Stimulated activated naive CD4-positive, alpha-beta T cell treated with Interleukin-2 at 50 U/mL for 16 hours (primary cell): ENCODE results near the gene CPNE5.

ENCODE experiments used
- DNase-seq: peaks from one replicate; lab custom pipeline; 2025; lab: John Stamatoyannopoulos, UW

The CPNE5 gene

DNA sequence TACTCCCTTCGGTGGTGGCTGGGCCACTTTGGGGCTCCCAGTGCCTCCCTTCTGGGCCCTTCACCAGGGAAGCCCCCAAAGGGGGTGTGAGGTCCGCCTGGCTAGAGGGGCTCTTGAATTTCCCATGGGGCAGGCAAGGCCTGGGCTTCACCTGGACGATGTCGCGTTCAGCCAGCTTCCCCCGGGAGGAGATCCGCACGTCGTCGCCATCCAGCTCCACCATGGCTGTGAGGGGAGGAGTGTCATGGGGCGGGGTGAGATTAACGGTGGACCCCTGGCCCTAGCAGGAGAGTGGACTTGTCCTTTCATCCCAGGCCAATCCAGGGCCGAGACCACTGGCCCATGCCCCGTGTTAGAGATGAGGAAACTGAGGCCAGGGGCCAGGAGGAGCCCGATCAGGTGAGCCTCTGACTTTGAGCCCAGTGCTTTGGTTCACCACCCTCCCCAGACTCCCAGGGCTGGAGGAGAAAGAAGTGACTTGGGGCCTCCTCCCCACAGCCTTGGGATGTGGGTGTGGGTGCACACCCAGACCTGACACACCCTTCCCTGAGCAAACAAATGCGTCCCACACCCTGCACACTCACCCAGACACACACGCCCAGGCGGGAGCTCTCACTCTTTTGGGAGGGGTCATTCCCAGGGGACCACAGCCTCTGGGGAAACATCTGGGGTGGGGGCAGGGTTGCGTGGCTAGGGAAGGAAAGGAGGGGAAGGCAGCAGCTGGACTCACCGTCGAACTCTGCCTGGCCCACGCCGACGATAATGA, 95.5 kb downstream of the CPNE5 start:
- DNase-seq = no peak

DNA sequence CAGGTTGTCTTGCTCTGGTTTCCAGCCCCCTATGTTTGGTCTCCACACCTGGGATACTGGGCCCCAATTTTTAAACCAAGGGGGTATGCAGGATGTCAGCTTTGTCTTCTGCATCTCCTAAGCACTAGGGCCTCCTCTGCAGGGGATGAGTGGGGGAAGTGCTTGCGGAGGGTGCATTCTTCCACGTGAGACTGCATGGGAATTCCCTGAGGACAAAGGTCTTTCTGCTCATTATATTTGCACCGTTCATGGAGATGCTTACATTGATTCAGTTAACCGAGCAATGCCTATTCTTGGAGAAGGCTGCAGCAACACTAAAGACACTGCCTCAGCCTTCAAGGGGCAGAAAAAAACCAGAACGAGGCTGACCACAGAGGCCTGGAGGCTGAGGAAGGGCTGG, 96.2 kb downstream of the CPNE5 start:
- no peak for DNase-seq

DNA sequence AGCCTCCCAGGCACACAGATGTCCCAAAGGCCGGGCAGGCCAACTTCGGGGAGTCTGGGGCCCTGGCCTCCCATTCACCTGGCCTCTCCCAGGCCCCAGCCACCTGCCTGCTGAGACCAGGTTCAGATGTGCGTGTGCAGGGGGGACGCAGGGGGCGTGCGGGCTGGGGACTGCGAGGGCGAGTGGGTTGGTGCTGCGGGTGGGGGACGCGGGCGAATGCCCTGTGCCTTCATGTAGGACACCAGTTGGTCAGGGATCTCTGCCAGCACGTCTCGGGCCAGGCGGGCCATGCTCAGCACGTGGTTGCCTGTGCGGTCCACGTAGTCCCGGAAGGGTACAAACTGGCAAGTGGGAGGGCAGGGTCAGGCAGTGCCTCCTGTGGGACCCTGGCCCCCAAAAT, 97.1 kb downstream of the CPNE5 start:
- no peak for DNase-seq

- no peak for DNase-seq
Measured at GRCh38 chr6:36740818-36741179, 98.4 kb downstream of the CPNE5 start.

- no peak for DNase-seq
Measured at GRCh38 chr6:36739947-36740817, 99.1 kb downstream of the CPNE5 start.

DNA sequence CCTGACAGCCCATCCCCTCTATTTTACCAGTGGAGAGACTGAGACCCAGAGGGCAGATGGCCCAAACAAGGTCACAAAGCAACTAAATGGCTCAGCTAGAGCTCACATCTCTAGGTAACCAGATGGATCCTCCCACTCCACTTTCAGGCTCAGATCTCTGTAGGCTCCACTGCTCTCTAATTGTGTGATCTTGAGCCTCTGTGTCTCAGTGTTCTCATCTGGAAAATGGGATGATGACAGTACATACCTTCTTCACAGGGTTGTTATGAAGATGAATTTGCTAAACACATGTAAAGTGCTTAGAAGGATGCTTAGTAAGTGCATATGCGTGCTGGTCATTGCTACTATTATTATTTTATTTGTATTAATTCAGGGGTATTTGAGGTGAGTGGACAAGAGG, 101.1 kb downstream of the CPNE5 start:
- no peak for DNase-seq

DNA sequence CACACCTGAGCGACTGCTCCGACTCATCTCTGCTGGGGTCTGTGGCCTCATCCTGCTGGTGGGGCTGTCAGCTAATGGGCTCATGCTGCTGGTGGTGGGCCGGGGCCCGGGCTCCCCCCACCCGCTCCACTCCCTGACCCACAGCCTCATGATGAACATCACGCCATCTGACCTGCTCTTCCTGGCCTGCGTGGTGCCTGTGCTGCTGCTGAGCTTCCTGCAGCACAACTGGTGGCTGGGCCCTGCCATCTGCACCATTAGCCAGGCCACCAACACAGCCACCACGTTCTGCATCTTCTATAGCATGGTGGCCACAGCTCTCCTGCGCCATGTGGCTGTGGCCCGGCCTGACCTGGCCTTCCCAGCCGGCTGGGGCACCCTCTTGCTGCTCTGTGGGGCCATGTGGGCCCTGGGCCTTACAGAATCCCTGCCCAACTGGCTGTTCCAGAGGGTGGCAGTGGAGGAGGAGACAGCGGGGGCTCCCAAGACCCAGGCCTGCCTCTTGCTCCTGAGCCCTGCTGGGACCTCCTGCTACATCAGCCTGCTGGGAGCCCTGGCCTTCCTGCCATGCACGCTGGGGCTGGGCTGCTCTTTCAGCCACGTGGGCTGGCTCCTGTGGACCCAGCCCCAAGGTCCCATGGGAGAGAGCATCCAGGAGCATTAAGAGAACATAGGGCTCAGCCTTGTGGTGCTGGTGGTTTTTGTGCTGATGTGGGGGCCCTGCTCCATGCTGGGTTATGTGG, 102.0 kb downstream of the CPNE5 start:
- DNase-seq = no peak

DNA sequence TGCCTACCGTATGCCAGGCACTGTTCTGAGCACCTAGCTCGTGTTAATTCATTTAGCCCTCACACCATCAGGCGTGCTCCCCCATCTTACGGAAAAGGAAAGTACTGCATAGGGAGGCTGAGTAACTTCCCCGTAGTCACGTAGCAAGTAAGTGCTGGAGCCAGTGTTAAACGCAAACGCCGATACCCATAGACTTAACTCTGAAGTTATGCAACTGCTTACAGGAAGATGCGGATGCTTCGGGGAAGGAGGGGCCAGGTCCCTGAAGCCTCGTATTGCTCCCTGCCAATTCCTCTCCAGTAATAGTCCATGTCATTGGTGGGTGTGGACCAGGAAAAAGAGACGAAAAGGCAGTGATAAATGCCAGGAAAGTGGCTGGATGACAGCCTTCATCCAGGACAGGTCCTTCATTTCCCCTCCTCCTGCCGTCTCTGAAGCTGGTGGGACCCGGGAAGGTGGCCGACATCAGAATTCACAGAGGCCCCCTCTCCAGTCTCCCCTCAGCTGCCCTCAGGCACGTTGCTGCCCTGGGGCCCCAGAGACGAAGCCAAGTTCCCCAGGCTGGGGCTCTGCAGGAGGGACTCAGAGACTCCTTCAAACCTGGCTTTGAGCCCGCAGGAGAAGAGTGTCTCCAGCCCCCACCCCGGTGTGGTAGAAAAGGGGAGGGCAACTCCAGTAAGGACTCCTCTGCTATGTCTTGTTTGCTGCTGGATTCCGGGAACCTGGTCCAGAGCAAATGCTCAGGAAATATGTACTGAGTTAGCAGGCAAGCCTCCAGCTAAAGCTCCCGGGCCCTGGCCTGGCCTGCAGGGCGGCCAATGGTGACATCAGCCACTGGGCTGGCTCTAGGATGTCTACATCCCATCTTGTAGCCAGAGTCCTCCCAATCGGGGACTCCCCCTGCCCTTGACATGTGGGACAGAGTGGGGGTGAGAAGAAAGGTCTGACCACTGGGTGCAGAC, 103.9 kb downstream of the CPNE5 start:
- DNase-seq = no peak

DNA sequence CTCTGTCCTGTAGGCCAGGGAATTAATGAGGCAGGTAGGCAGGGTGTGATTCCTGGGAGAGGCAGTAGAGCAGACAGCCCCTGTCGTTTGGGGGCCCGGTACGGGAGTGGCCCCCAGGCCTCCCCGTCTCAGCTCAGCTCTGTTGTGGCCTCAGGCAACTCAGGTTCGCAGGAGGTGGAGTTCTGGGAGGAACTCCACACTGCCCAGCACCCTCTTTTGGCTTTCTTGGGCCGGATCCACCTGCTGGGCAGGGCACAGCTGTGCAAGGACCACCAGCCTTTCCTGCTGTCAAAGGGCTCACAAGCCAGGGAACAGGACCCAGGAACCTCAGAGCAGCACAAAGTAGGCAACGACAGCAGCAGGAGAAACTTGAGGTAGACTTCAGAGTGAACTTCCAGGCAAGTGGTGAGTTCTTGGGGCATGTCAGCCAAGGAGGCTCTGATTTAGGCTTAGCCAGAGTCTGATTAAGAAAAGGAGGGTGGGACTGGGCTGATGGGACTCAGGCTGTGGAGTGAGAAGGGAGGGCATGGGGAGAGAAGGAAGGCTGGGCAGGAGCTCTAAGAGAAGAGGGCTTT, 104.7 kb downstream of the CPNE5 start:
- DNase-seq = no peak

GRCh38 chr6:36733300-36733699, 105.9 kb downstream of the CPNE5 start:
- no peak for DNase-seq

DNA sequence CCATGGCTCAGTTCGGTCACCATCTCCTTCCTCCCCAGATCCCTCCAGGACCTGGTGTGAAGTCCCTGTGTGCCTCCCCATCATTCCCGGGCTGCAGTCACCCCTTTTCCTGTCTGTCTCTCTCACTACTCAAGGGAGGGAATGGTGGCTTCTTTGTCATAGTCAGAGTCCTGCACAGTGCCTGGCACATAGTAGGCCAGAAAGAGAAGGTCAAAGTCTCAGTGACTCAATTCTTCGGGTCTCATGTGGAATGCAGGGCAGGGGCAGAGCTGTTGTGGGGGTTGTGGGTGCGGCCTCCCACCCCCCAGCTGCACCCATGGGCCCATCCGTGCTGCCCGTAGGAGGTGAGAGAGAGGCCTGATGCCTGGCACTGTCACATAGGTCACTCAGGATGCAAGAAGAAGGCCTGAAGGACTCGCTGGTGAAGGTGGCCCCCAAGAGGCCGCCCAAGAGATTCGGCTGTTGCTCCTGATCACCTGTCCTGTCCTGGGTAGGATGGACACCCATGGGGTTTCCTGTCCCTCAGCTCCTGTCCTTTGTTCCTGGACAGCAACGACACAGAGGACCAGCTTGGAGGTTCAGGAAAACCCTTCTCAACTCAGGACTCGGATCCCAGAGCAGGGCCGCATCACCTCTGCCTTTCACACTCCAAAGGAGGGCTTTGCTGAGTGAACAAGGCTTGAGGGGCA, 107.5 kb downstream of the CPNE5 start:
- no peak for DNase-seq

- DNase-seq = no peak
Measured at GRCh38 chr6:36730424-36731380, 108.5 kb downstream of the CPNE5 start.

GRCh38 chr6:36729161-36729524, 110.1 kb downstream of the CPNE5 start:
- DNase-seq = no peak

DNA sequence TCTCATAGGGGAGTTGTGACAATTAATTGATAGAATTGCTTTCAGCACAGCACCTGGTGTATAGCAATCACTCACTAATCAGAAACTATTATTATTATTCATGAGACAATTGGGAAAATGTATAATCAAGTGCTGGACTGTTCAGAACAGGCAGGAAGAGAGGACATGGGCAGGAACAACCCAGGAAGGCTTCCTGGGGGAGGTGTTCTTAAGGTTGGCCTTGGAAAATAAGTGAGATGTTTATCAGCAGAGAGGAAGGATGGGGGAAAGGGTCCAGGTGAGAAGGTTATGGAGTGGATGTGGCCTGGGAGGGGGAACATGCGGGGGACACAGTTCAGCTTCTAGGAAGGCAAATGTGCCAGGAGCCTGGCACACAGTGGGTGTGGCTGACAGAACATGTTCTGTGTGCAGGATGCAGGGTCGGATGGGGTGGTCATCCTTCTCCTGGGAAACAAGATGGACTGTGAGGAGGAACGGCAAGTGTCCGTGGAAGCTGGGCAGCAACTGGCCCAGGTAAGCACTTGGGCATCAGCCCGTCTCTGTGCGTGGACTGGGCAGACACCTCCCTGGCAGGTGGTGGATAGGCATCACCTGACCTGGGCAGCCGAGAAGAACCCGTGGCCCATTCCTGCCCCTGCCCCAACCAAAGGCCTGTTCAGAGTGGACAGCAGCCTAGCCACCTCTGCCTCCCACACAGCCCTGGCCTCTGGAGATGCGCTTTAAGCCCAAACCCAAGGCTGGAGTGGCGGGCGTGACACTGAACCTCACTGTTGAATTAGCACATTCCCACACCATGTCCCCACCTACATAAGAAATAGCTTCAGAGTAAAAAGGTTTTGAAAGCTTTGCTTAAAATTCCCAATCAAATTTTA, 110.7 kb downstream of the CPNE5 start:
- DNase-seq = no peak

DNA sequence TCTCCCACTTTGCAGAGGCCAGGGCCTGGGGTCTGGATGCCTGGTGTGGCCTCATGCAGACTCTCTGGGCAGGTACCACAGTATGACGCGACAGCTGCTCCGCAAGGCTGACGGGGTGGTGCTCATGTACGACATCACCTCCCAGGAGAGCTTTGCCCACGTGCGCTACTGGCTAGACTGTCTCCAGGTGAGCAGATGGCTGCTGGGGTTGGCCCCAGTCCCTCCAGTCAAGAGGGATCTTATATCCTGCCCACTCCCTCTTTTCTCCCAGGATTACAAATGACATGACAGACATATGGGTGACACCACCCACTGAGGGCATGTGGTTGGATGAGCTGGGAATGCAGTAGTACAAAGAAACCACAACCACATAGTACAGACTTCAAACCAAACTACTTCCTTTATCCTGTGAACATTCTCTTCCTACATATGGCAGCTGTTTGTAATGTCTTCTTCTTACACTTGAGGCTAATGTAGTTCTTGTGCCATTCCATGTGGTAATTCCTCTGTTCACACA, 111.7 kb downstream of the CPNE5 start:
- DNase-seq = no peak

DNA sequence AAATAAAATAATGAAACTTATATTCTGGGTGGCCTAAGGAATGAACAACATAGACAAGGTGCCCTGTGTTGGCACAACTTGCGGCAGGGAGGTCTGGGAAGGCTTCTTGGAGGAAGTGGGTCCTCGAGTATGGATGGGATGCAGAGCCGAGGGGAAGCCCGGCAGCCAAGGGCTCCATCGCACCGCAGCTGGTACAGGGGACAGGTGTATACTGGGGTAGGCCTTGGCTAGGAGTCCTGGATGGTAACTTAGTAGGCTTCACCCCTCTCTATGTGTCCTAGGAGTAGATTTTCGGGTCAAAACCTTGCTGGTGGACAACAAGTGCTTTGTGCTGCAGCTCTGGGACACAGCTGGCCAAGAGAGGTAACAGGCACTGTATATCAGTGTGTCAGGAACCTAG, 113.7 kb downstream of the CPNE5 start:
- DNase-seq = no peak

DNA sequence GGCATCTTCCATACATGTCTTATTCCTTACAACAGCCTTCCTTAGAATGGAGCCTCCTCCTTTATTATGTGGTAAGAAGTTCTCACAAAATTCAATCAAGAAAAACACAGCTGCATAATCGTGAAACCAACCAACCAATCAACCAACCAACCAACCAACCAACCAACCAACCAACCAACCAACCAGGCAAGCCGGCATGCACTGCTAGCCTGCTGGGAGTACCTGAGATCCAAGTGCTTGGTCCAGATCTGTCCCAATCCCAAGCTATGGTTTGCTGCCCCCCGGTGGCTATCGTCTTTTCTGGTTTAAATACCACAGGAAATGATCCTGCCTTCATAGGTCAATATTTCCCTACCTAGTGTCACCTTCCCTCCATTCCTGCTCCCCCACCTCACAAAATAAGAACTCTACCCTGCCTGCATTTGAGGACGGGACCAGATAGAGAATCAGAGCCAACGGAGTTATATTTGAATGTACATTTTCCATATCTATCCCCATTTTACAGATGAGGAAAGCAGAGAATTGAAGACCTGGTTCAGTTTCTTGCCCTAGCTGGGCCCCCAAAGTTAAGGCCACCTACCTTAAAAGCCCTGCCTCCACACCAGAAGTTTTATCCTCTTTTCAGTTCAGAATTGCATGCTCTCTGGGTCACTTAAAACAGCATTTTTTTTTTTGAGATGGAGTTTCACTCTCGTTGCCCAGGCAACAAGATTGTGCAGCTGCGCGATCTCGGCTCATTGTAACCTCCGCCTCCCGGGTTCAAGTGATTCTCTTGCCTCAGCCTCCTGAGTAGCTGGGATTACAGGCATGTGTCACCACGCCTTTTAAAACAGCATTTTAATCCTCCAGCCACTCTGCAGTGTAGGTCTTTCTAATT, 114.5 kb downstream of the CPNE5 start:
- peak; percentile 14 for DNase-seq
